Activated B cell treated with CpG ODN at 0.5 μM for 24 hours (primary cell): ENCODE data around the gene OR1F1. TPM values are rescaled to one million over a fixed set of nuclear protein-coding genes. Genes with fewer than 3 reads are reported as not detected.

Source experiments
- ATAC-seq: fragments of 200-7000 bp; cut with Tn5 transposase; one replicate; pipeline ENCODE4 v1.10.0; 2021; ENCODE audit warnings: low read depth, mild to moderate bottlenecking, moderate library complexity
- CTCF ChIA-PET: fragments of 350-600 bp; sonication (Branson Sonifier 250); formaldehyde crosslinking; loops from one replicate; lab custom pipeline; 2021; ENCODE audit warnings: antibody characterized with exemption; lab: Charles Lee
- POLR2A ChIA-PET: fragments of 350-600 bp; sonication (Branson Sonifier 250); formaldehyde crosslinking; loops from one replicate; lab custom pipeline; 2021; ENCODE audit warnings: antibody characterized with exemption; lab: Charles Lee
- DNase-seq: peaks from one replicate; pipeline ENCODE4 v3.0.0; 2022
- H3K27ac Mint-ChIP-seq: one replicate; pipeline ENCODE4 v1.8.0; 2020; ENCODE audit warnings: mixed read lengths
- H3K27me3 Mint-ChIP-seq: one replicate; pipeline ENCODE4 v1.8.0; 2021; ENCODE audit warnings: mixed read lengths
- H3K36me3 Mint-ChIP-seq: one replicate; pipeline ENCODE4 v1.8.0; 2021; ENCODE audit warnings: low read depth, mixed read lengths
- H3K4me1 Mint-ChIP-seq: one replicate; pipeline ENCODE4 v1.8.0; 2021; ENCODE audit warnings: mixed read lengths
- H3K4me3 Mint-ChIP-seq: one replicate; pipeline ENCODE4 v1.8.0; 2020; ENCODE audit warnings: mild to moderate bottlenecking, mixed read lengths
- H3K9me3 Mint-ChIP-seq: one replicate; pipeline ENCODE4 v1.8.0; 2020; ENCODE audit warnings: mixed read lengths
- CTCF ChIP-seq: fragments of 200-600 bp; IDR thresholded peaks from one replicate; pipeline ENCODE4 v1.8.0; 2022; ENCODE audit warnings: antibody characterized with exemption, mild to moderate bottlenecking
- intact Hi-C: fragments of 100-400 bp; cut with micrococcal nuclease; formaldehyde crosslinking; loops from one replicate; pipeline ENCODE4 v1.15.1; 2024
- total RNA-seq: library from RNA; stranded (reverse); gene quantifications from 2 replicates; pipeline ENCODE4 v1.2.3, GENCODE V29; 2022

OR1F1 gene
- total RNA-seq, 1 donor from 2014 or later: not detected

DNA sequence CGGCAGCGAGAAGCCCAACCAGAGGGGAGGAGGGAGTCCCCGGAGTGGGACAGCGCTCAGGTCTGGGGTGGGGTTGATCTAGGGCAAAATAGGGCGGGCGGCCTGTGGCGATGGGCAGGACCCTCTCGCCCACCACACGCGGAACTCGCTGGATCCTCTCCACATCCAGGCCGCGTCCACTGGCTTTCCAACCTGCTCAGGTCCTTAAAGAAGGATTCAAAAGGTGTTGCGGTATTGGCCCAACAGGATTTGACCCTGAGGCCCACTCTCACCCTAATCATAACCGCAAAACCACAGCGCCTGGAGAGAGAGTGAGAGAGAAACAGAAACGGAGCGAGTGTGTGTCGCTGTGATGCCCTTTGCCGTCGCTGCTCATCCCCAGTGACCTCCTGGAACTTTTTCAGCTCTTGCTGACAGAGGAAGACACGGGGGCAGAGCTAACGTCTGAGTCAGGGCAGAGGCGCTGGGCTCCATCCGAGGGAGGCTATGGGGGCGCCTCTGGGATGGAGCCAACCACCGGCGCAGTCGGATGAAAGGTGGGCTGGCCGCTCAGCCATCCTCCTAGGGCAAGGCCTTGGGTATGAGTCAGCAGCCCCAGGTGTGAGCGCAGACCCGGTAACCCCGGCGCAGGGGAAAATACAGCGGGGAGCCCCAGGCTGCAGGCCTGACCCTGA, 16.7 kb upstream of the OR1F1 start:
- intact Hi-C loops: loop anchor here (1.0 to 2.0 kb wide), 2 partner anchors 17 to 21 kb away; partner anchors contain the start of gene OR1F1
- Mint-ChIP-seq H3K36me3 (no peaks in the 10 kb centered on the region), H3K27me3 (peaks cover 42% of the 10 kb centered on the region), H3K4me3 (peak overlapping the region; percentile 77), H3K9me3 (no peaks in the 10 kb centered on the region), H3K4me1 (peaks cover 31% of the 10 kb centered on the region), H3K27ac (peak overlapping the region; percentile 76)
- ATAC-seq (peak; percentile 72), DNase-seq (no peak)
- ChIA-PET CTCF (interaction anchor here (2.9 kb wide), 1 partner anchor 42 kb away, joined by 8 read pairs; no protein-coding TSS in a partner anchor), POLR2A (interaction anchor here (0.9 to 5.4 kb wide), 4 partner anchors 14 to 111 kb away, joined by 3 to 28 read pairs (median 8); partner anchors contain the start of gene ZNF263)
- TF ChIP-seq CTCF: no peak

GRCh38 chr16:3171855-3172593, 16.0 kb upstream of the OR1F1 start:
- H3K4me3 Mint-ChIP-seq: peak overlapping the region; percentile 77
- intact Hi-C loops: loop anchor here (1.0 to 2.0 kb wide), 2 partner anchors 17 to 22 kb away; partner anchors contain the start of gene OR1F1
- TF ChIP-seq CTCF: no peak
- no peaks in the 10 kb centered on the region for H3K36me3 Mint-ChIP-seq
- H3K9me3 Mint-ChIP-seq: no peaks in the 10 kb centered on the region
- no peak for ATAC-seq
- ChIA-PET CTCF (interaction anchor here (2.9 kb wide), 1 partner anchor 42 kb away, joined by 8 read pairs; no protein-coding TSS in a partner anchor), POLR2A (interaction anchor here (0.9 to 5.4 kb wide), 4 partner anchors 14 to 111 kb away, joined by 3 to 28 read pairs (median 8); partner anchors contain the start of gene ZNF263)
- peaks cover 31% of the 10 kb centered on the region for H3K4me1 Mint-ChIP-seq
- H3K27ac Mint-ChIP-seq: peak overlapping the region; percentile 76
- peaks cover 46% of the 10 kb centered on the region for H3K27me3 Mint-ChIP-seq
- DNase-seq: no peak

GRCh38 chr16:3173892-3174617, 13.9 kb upstream of the OR1F1 start:
- ATAC-seq (peak; percentile 10), DNase-seq (no peak)
- Mint-ChIP-seq H3K4me3 (peak overlapping the region; percentile 24), H3K27me3 (peaks cover 56% of the 10 kb centered on the region), H3K9me3 (no peaks in the 10 kb centered on the region), H3K4me1 (peaks cover 31% of the 10 kb centered on the region), H3K27ac (peak overlapping the region; percentile 12), H3K36me3 (no peaks in the 10 kb centered on the region)
- POLR2A ChIA-PET: no interaction called here
- CTCF ChIA-PET: interaction anchor here (0.7 to 1.2 kb wide), 3 partner anchors 9 to 143 kb away, joined by 3 read pairs; no protein-coding TSS in a partner anchor
- intact Hi-C loops: no loop called here
- no peak for TF ChIP-seq CTCF

DNA sequence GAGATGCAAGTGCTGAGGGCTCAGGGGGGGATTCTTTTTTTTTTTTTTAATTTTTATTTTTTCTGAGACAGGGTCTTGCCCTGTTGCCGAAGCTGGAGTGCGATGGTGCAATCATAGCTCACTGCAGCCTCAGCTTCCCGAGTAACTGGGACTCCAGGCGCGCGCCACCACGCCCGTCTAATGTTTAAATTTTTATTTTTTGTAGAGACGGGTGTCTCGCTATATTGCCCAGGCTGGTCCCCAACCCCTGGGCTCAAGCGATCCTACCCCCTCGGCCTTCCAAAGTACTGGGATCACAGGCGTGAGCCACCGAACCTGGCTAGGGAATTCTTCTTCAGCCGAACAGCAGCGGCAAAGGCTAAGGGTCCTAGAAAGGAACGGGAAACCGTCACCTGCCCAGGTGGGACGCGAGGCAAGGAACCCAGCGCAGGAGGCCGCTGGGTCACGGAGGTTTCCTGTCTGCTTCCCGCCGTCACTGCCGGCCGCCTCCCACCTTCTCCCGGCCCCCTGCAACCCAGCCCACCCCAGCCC, 13.3 kb upstream of the OR1F1 start:
- ATAC-seq (no peak), DNase-seq (no peak)
- H3K4me1 Mint-ChIP-seq: peaks cover 31% of the 10 kb centered on the region
- CTCF ChIA-PET: interaction anchor here (1.1 to 1.2 kb wide), 2 partner anchors 43 to 143 kb away, joined by 3 read pairs; no protein-coding TSS in a partner anchor
- no peak for TF ChIP-seq CTCF
- no peaks in the 10 kb centered on the region for H3K36me3 Mint-ChIP-seq
- no peaks in the 10 kb centered on the region for H3K9me3 Mint-ChIP-seq
- intact Hi-C loops: no loop called here
- no peak overlapping the region for H3K4me3 Mint-ChIP-seq
- H3K27me3 Mint-ChIP-seq: peaks cover 59% of the 10 kb centered on the region
- POLR2A ChIA-PET: no interaction called here
- no peak overlapping the region for H3K27ac Mint-ChIP-seq
